Measurements from ENCODE around the gene ADAMTS13.
"Not testable (repeated sequence)": the region's sequence is repeated elsewhere in the genome, so short reads cannot be mapped to it uniquely, and the experiment has no call there.

Gene ADAMTS13

DNA sequence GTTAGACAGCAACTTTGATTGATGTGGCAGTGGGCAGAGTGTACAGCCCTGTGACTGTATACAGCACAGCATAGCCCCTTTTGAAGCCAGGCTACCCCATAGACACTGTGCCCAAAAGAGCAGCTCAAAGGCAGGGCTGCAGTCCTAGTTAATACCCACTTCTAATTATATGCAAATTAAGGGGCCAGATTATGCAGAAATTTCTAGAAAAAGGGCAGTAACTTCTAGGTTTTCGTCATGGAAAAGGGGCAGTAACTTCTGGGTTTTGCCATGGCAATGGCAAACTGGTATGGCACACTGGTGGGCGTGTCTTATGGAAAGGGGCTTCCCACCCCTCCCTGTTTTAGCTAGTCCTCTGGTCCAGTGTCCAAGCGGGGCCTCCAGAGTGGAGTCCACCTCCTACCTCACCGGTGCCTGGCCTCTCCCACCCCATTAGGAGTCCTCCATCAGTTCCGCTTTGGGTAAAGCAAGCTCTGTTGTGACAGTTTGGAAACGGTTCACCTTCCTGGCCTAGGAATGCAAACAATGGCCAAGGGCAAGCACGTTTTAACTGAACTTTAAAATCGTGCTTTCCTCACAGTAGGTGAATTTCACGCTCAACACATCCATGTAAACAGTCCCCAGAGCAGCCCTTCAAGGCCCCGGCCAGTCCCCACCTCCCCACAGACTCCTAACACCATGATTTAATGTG is 5.6 kb downstream of the ADAMTS13 start:
- no peak for DNase-seq

DNA sequence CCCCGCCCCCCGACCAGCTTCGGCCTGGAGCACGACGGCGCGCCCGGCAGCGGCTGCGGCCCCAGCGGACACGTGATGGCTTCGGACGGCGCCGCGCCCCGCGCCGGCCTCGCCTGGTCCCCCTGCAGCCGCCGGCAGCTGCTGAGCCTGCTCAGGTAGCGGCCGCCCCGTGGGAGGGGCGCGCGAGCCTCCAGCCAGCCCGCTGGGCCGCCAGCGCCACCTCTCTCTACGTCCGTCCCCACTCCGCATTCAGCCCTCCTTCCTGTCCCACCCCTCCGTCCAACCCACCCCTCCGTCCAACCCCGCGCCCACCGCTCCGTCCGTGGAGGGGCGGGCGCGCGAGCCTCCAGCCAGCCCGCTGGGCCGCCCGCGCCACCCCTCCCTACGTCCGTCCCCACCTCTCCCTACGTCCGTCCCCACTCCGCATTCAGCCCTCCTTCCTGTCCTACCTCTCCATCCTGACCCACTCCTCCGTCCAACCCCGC is 6.5 kb downstream of the ADAMTS13 start:
- no peak for DNase-seq

DNA sequence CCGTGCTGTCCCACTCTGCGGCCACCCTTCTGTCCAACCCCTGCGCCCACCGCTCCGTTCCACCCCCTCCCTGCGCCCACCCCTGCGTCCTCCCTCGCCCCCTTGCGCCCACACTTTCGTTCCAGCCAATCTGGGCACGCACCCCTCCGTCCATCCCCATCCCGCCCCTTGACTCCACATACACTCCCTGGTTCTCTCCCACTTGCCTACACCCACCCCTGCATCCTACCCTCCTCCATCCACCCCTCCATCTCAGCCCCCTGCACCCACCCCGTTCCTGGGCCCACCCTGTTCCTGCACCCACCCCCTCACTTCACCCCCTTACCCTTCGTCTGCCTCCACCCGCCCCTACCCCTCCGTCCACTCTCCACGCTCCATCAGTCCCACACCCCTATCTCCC is 7.0 kb downstream of the ADAMTS13 start:
- DNase-seq = no peak

DNA sequence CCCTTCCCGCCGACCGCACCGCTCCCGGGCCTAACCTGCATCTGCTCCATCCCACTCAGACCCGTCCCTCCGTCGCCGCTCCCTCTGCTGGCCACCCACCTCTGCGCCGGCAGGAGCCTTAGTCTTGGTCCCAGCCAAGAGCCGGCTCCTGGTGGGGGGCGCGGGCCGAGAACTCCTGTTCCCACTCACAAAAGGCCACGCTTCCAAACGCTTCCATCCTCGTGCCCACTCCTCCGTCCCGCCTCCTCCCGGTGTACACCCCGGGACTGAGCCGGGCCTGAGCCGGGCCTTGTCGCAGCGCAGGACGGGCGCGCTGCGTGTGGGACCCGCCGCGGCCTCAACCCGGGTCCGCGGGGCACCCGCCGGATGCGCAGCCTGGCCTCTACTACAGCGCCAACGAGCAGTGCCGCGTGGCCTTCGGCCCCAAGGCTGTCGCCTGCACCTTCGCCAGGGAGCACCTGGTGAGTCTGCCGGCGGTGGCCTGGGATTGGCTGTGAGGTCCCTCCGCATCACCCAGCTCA is 7.5 kb downstream of the ADAMTS13 start:
- DNase-seq = no peak

DNA sequence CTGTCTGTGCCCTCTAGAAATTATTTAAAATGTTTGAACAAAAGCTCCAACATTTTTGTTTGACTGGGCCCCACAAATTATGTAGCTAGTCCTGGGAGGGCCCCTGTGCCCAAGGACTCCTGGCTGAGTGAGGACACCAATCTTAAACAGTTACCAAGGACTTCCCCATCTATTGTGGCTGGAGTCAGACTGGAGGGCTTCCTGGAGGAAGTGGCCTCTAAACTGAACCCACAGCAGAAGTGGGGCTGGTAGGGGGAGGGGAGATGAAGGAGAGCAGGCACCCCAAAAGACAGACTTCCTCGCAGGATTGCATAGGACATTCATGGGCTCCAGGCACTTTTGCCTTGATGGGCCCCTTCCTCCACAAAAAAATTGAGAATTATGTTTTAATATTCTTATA is 8.1 kb downstream of the ADAMTS13 start:
- DNase-seq = no peak

DNA sequence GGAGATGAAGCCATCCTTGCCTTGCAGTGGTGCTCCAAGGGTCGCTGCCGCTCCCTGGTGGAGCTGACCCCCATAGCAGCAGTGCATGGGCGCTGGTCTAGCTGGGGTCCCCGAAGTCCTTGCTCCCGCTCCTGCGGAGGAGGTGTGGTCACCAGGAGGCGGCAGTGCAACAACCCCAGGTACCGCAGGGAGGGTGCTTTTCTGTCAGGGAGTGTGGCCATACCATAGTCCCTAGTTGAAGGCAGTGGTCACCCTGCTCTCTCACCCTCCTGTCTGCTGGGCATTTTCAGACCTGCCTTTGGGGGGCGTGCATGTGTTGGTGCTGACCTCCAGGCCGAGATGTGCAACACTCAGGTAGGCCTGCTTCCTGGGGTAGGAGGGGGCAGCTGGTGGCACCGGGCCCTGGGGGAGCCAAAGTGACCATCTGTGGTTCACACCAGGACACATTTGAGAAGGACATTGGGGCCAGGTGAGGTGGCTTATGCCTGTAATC is 11.2 kb downstream of the ADAMTS13 start:
- DNase-seq = no peak

DNA sequence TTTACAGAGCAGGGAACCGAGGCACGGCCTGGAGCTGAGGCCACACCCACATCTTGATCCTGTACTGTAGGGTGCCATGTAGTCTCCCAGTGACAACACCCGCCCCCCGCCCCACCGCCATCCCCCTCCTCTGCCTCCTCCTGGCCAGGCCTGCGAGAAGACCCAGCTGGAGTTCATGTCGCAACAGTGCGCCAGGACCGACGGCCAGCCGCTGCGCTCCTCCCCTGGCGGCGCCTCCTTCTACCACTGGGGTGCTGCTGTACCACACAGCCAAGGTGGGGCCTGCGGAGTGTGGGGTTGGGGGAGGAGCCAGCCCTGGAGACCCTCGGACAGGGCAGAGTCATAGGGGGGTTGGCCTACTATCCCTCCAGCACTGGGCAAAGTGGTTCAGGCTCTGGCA is 14.5 kb downstream of the ADAMTS13 start:
- DNase-seq = no peak

DNA sequence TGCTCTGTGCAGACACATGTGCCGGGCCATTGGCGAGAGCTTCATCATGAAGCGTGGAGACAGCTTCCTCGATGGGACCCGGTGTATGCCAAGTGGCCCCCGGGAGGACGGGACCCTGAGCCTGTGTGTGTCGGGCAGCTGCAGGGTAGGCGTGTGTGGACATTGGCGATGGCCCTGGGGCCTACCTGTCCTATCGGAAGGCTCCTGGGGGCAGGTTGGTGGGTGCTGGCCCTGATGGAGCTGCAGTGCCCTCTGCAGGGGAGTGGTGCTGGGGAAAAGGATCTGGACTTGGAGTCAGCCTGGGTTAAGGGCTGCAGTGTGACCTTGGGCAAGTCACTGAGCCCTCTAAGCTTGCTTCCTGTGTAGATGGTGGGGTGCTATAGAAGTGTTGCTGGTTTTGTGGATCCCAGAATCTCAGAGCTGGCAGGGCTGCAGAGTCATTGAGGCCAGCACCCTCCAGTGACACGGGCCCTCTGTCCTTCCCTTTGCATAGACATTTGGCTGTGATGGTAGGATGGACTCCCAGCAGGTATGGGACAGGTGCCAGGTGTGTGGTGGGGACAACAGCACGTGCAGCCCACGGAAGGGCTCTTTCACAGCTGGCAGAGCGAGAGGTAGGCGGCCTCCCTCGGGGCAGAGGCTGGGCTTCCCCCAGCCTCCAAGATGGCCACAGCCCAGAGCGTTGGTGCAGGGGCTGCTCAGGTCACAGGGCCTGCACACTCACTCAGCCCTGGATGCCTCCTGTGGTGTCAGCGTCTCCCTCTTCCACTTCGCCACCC is 15.8 kb downstream of the ADAMTS13 start:
- no peak for DNase-seq

DNA sequence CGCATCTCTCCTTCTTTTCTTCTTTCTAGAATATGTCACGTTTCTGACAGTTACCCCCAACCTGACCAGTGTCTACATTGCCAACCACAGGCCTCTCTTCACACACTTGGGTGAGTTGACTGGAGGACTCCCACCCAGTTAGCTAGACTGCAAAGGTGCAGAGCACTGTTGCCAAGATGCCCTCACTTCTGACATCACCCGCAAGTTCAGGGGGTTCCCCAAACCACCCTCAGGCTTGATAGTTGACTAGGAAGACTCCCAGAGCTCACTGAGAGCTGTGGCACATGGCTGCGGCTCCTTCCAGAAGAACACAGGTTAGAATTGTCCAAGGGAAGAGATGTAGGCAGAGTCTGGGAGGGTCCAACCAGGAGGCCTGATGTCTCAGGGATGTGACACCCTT is 17.2 kb downstream of the ADAMTS13 start:
- no peak for DNase-seq

DNA sequence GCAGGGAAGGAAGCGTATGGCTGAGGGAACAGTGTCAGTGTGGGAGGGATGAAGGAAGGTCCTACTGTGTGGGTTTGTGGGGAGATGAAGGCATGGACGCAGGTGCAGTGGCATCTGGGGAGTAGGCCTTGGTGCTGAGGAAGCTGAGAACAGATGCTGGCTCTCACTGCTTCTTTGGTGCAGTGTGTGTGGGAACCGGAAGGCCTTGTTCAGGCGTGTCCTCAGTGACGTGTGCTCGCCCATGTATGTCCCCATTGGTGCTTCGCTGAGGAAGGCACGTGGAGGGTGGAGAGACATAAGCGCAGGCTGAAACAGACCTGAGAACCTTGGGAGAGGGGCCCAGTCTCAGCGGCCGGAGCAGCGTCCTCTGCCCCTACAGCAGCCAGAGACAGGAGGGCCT is 18.7 kb downstream of the ADAMTS13 start:
- no peak for DNase-seq

DNA sequence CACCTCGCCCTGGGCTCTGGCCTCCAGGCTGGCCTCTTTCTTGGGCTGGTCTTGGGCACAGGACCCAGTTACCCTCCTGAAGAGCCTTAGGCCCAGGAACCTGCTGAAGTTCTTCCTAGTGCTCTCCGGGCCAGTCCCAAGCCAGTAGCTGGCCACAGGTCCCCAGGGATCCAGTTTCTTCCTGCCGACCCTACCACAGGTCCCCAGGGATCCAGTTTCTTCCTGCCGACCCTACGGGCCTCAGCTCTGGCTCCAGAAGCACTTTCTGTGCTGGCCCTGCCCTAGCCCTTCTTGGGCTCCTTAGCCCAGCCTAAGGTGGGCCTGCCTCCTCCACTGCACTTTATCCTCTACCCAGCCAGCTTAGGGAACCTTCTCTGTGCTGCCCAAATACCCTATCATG is 19.4 kb downstream of the ADAMTS13 start:
- no peak for DNase-seq

DNA sequence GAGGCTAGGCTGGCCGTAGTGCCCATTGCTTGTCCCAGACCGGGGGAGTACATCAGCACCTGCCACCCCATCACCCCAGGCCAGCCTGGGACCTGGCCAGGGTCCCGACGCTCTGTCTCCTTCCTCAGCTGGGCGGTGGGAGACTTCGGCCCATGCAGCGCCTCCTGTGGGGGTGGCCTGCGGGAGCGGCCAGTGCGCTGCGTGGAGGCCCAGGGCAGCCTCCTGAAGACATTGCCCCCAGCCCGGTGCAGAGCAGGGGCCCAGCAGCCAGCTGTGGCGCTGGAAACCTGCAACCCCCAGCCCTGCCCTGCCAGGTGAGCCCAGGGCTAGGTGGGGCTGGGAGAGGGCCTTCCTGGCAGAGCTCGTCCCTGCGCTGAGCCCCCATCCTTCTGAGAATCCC is 21.1 kb downstream of the ADAMTS13 start:
- DNase-seq = no peak

DNA sequence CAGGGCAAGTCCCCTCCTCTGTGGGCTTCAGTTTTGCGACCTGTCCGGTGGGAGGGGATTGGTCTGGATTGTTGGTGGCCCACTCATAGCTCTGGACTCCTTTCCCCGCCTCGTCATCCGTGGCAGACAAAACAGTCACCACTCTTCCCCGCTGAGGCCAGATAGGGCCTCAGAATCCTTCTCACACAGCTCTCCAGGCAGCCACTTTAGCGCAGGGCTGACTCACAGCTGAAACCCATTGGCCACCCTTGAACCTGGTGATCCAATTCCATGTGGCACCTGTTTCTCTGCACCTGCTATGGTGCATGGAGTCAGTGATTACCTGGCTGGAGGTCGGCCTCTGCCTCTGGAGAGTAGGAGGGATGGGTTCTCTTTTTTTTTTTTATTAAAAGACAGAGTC is 21.8 kb downstream of the ADAMTS13 start:
- DNase-seq = peak; percentile 63

DNA sequence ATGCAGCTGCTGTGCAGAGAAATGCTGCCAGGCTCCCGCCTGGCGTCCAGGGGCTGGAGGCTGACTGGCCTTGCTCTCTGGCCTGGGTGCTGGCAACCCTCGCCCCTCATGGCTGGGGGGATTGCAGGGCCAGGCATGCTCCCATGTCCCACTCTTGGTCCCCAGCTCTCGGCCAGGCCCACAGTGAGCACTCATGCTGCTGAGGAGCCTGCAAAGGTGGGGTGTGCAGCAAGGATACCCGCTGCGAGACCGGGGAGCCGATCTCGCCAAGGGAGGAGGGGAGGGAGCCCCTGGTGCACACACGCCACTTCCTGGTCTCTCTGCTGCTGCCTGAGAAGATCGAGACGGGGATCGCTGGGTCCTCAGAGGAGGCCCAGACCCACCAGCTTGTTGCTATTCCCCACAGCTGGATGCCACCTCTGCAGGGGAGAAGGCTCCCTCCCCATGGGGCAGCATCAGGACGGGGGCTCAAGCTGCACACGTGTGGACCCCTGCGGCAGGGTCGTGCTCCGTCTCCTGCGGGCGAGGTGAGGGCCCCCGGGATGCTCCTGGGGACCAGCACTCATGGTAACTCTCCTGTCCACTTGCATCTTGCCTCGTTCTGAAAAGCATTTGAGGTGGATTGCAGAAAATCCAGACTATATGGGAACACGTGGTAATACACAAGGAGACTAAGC is 23.3 kb downstream of the ADAMTS13 start:
- DNase-seq = no peak

DNA sequence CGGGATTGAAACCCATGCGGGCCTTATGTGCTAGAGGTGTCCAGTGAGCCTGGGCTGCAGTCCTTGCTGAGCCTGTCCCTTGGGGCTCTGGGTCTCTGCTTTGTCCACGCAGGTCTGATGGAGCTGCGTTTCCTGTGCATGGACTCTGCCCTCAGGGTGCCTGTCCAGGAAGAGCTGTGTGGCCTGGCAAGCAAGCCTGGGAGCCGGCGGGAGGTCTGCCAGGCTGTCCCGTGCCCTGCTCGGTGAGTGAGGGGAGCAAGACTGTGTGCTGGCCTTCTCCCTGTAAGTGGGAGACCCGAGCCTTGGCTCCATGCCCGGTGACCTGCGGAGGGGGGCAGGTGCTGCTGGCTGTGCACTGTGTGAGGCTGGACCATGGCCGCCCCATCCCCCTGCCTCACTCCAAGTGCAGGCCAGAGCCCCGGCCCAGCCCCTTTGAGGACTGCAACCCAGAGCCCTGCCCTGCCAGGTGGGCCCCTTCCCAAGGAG is 26.4 kb downstream of the ADAMTS13 start:
- no peak for DNase-seq

DNA sequence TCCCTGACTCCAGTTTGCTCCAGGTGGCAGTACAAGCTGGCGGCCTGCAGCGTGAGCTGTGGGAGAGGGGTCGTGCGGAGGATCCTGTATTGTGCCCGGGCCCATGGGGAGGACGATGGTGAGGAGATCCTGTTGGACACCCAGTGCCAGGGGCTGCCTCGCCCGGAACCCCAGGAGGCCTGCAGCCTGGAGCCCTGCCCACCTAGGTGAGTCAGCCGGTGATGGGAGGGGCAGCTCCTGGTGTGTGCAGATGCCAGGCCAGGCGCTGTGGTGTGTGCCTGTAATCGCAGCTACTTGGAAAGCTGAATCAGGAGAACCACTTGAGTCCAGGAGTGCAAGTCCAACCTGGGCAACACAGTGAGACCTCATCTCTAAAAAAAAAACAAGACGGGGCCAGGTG is 27.6 kb downstream of the ADAMTS13 start:
- no peak for DNase-seq

DNA sequence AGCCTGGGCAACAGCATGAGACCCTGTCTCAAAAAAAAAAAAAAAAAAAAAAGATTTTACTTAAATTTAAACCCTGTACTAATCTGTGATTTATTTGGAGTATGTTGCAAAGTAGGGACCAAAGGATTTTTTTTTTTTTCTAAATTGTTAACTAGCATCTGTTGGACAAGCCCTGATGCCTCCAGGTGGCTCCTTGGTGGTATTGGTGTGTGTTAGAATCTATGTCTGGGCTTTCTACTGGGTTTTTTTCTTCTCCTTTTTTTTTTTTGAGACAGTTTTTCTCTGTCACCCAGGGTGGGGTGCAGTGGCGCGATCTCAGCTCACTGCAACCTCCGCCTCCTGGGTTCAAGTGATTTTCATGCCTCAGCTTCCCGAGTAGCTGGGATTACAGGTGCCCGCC is 29.7 kb downstream of the ADAMTS13 start:
- DNase-seq = not testable (repeated sequence)

DNA sequence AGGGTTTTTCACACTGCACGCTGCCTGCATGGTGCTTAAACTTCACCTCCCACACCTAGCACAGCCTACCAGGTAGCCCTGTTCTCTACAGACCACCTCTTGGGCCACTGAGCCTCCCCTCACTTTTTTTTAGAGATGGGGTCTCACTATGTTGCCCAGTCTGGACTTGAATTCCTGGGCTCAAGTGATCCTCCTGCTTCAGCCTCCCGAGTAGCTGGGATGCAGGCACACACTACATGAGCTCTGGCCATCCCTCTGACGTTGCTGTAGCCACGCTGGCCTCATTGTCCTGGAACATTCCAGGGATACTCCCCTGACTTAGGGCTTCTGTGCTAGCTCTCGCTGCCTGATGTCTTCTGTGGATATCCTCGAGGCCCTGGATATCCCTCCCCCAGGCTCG is 30.4 kb downstream of the ADAMTS13 start:
- no peak for DNase-seq

DNA sequence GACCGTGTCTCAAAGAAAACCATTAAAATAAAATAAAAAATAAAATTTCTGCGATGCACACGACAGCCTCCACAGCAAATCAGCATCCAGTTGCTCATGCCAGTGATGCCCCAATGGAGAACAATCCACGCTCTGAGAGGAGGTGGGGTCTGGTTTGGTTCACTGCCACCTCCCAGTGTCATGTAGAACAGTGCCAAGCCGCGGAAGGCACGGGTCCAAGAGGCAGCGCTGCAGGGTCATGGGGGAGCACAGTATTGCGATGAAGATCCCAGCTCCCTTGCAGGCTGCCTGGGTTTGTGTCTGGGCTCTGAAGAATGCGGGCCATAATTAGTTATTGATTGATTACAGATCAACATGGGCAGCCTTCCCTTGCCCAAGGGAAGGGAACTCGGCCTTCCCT is 31.5 kb downstream of the ADAMTS13 start:
- DNase-seq = no peak

DNA sequence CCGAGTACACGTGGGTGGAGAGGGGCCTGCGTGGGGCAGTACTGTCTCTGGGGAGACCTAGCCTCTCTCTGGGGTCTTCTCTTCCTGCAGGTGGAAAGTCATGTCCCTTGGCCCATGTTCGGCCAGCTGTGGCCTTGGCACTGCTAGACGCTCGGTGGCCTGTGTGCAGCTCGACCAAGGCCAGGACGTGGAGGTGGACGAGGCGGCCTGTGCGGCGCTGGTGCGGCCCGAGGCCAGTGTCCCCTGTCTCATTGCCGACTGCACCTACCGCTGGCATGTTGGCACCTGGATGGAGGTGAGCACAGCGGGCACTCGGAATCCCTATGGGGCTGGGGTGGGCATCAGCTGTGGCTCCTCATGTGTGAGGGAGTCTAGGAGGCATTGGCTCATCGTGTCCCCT is 32.2 kb downstream of the ADAMTS13 start:
- no peak for DNase-seq

DNA sequence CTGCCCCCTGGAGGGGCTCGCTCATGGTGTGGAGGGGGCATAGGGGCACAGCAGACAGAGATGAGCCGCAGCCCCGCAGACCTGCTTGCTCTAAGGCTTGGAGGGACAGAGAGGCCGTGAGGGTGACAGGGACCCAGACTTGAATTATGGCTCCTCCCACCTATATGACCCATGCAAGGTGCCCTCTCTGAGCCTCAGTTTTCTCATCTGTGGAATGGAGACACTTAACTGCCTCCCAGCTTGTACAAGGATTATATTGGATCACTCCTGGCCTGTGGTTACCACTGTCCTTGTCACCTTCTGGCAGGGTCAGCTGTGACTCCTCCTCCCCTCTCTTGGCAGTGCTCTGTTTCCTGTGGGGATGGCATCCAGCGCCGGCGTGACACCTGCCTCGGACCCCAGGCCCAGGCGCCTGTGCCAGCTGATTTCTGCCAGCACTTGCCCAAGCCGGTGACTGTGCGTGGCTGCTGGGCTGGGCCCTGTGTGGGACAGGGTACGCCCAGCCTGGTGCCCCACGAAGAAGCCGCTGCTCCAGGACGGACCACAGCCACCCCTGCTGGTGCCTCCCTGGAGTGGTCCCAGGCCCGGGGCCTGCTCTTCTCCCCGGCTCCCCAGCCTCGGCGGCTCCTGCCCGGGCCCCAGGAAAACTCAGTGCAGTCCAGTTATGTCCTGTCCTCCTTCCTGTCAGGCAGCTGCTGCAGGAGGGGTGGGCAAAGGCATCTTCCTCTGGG is 32.9 kb downstream of the ADAMTS13 start:
- DNase-seq = no peak

DNA sequence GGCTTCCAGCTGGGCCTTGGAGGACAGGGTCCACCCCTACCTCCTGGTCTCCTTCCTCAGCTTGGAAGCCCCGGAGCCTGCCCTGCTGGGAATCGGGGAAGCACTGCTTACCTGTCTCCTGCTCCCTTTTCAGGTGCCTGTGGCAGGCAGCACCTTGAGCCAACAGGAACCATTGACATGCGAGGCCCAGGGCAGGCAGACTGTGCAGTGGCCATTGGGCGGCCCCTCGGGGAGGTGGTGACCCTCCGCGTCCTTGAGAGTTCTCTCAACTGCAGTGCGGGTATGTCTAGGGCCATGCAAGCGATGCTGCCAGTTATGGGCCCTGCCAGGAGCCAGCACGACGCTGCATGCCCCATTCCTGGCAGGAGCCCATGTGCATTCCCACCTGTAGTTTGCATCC is 33.8 kb downstream of the ADAMTS13 start:
- DNase-seq = no peak

DNA sequence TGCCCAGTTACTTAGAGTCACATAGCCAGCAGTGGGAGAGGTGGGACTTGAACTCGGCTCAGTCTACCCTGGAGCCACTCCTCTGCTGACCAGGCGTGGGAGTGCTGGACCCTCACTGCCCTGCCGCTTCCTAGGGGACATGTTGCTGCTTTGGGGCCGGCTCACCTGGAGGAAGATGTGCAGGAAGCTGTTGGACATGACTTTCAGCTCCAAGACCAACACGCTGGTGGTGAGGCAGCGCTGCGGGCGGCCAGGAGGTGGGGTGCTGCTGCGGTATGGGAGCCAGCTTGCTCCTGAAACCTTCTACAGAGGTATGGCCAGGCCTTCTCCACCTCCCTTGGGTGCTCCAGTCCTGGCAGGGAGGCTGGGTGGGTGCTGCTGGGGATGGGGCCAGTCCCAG is 34.2 kb downstream of the ADAMTS13 start:
- no peak for DNase-seq
